ENCODE measurements around the gene LDLRAD3. TPM values are rescaled to one million over a fixed set of nuclear protein-coding genes. Genes with fewer than 3 reads are reported as not detected.

Gene LDLRAD3
- total RNA-seq, 3 donors from 2014 or later (not counting 1 experiment from before 2014, with no cell fraction given): 1.0 to 1.5 (median 1.2) TPM

DNA sequence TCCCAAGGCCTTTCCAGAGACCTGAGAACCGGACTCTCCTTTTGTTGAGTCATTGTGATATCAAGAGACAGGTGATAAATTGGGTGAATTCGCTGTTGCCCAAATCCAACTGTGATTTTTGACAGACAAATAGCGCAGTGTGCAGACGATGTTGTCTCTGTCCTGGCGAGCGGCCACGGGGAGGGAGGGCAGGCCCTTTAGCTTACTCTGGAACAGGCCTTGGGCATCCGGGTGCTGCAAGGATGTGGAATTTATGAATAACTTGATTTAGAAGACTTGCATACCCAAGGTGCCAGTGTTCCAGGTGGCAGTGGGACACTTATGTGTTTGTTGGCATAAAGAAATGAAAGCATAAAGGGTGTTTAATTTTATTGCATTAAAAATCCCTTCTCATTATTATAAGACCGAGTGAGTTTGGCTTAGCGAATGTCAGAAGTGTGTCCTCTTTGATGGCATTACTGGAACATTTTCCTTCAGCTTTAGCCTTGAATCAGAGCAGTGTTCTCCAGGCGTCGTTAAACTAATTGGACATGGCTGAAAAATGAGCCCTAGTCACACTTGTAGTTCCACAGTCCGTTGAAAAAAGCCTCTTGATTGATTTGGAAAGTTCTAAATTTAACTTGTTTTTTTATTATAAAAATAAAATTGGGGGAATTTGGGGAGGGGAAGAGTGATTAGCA, 9.4 kb downstream of the LDLRAD3 start:
- Histone ChIP-seq H3K27me3 (ENCODE audit: control insufficient read depth, insufficient read depth, low read length) (no peaks in the 10 kb centered on the region), H3K9me3 (ENCODE audit: control insufficient read depth, insufficient read depth, low read length) (no peaks in the 10 kb centered on the region), H3K27ac (ENCODE audit: low read length) (no peak overlapping the region), H3K4me3 (ENCODE audit: low read length) (no peak overlapping the region), H3K4me1 (ENCODE audit: control insufficient read depth, insufficient read depth, low read length) (no peaks in the 10 kb centered on the region), H3K36me3 (ENCODE audit: control insufficient read depth, insufficient read depth, low read length) (no peaks in the 10 kb centered on the region)
- H3K27ac Mint-ChIP-seq: no peak overlapping the region
- H3K9me3 Mint-ChIP-seq: no peaks in the 10 kb centered on the region
- intact Hi-C loops (cut with micrococcal nuclease): no loop called here
- no peak for ATAC-seq
- H3K4me3 Mint-ChIP-seq: no peak overlapping the region
- H3K4me1 Mint-ChIP-seq: no peaks in the 10 kb centered on the region
- no peak for DNase-seq
- peaks cover 8 to 21% of the 10 kb centered on the region in 2 donors for H3K27me3 Mint-ChIP-seq (ENCODE audit: low read depth in 2 of 2)
- TF ChIP-seq, protein P1, sequence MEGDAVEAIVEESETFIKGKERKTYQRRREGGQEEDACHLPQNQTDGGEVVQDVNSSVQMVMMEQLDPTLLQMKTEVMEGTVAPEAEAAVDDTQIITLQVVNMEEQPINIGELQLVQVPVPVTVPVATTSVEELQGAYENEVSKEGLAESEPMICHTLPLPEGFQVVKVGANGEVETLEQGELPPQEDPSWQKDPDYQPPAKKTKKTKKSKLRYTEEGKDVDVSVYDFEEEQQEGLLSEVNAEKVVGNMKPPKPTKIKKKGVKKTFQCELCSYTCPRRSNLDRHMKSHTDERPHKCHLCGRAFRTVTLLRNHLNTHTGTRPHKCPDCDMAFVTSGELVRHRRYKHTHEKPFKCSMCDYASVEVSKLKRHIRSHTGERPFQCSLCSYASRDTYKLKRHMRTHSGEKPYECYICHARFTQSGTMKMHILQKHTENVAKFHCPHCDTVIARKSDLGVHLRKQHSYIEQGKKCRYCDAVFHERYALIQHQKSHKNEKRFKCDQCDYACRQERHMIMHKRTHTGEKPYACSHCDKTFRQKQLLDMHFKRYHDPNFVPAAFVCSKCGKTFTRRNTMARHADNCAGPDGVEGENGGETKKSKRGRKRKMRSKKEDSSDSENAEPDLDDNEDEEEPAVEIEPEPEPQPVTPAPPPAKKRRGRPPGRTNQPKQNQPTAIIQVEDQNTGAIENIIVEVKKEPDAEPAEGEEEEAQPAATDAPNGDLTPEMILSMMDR (IDR thresholded peaks at IDR 0.05): no peak
- 89% methylated on average over 13 of the region's 13 CpGs for WGBS (ENCODE audit: insufficient coverage)
- no peaks in the 10 kb centered on the region for H3K36me3 Mint-ChIP-seq

GRCh38 chr11:35954205-35954604, 10.3 kb downstream of the LDLRAD3 start:
- Histone ChIP-seq H3K27ac (ENCODE audit: low read length) (no peak overlapping the region), H3K9me3 (ENCODE audit: control insufficient read depth, insufficient read depth, low read length) (no peaks in the 10 kb centered on the region), H3K36me3 (ENCODE audit: control insufficient read depth, insufficient read depth, low read length) (no peaks in the 10 kb centered on the region), H3K4me1 (ENCODE audit: control insufficient read depth, insufficient read depth, low read length) (no peaks in the 10 kb centered on the region), H3K4me3 (ENCODE audit: low read length) (no peak overlapping the region), H3K27me3 (ENCODE audit: control insufficient read depth, insufficient read depth, low read length) (no peaks in the 10 kb centered on the region)
- no peak for DNase-seq
- Mint-ChIP-seq H3K4me1 (no peaks in the 10 kb centered on the region), H3K9me3 (no peaks in the 10 kb centered on the region), H3K27ac (no peak overlapping the region), H3K4me3 (no peak overlapping the region), H3K27me3 (ENCODE audit: low read depth in 2 of 2) (peaks cover 8 to 21% of the 10 kb centered on the region in 2 donors), H3K36me3 (no peaks in the 10 kb centered on the region)
- intact Hi-C loops (cut with micrococcal nuclease): no loop called here
- TF ChIP-seq, protein P1 (IDR thresholded peaks at IDR 0.05): no peak
- 96% methylated on average over 1 of the region's 3 CpGs for WGBS (ENCODE audit: insufficient coverage)
- no peak for ATAC-seq

GRCh38 chr11:35955636-35956035, 11.8 kb downstream of the LDLRAD3 start:
- DNase-seq (no peak), ATAC-seq (no peak)
- intact Hi-C loops (cut with micrococcal nuclease): no loop called here
- H3K27me3 ChIP-seq (ENCODE audit: control insufficient read depth, insufficient read depth, low read length): no peaks in the 10 kb centered on the region
- TF ChIP-seq, protein P1 (IDR thresholded peaks at IDR 0.05): no peak
- no peaks in the 10 kb centered on the region for H3K36me3 Mint-ChIP-seq
- H3K27me3 Mint-ChIP-seq (ENCODE audit: low read depth in 2 of 2): peaks cover 8 to 13% of the 10 kb centered on the region in 2 donors
- H3K27ac Mint-ChIP-seq: no peak overlapping the region
- no peaks in the 10 kb centered on the region for H3K36me3 ChIP-seq (ENCODE audit: control insufficient read depth, insufficient read depth, low read length)
- no peaks in the 10 kb centered on the region for H3K4me1 Mint-ChIP-seq
- H3K9me3 Mint-ChIP-seq: no peaks in the 10 kb centered on the region
- no peak overlapping the region for H3K4me3 Mint-ChIP-seq
- no peak overlapping the region for H3K27ac ChIP-seq (ENCODE audit: low read length)
- no peak overlapping the region for H3K4me3 ChIP-seq (ENCODE audit: low read length)
- H3K4me1 ChIP-seq (ENCODE audit: control insufficient read depth, insufficient read depth, low read length): no peaks in the 10 kb centered on the region
- H3K9me3 ChIP-seq (ENCODE audit: control insufficient read depth, insufficient read depth, low read length): no peaks in the 10 kb centered on the region

Measured in natural killer cell (primary cell).